Breast epithelium (tissue), 4 donors: ENCODE results near the gene UCHL1. TPM values are rescaled to one million over a fixed set of nuclear protein-coding genes. Genes with fewer than 3 reads are reported as not detected.

ENCODE experiments used
- DNase-seq, 2 donors: peaks; one replicate each; pipeline ENCODE4 v3.0.0-alpha.2; 2019; ENCODE audit warnings: low spot score in 2 of 2
- H3K27ac ChIP-seq, 2 donors: fragments of 200-600 bp; sonication (generic) in 1 of 2; one replicate each; pipeline ENCODE4 v1.5.1; 2016 to 2019; ENCODE audit warnings: mild to moderate bottlenecking in 1 of 2
- H3K27me3 ChIP-seq, 2 donors: fragments of 200-600 bp; sonication (generic) in 1 of 2; one replicate each; pipeline versions ENCODE4 v1.5.1 to v1.6.0; 2017 to 2019; ENCODE audit warnings: control low read depth in 1 of 2, mild to moderate bottlenecking in 1 of 2
- H3K36me3 ChIP-seq: fragments of 200-600 bp; one replicate; pipeline ENCODE4 v1.5.1; 2019
- H3K4me1 ChIP-seq, 2 donors: fragments of 200-600 bp; sonication (generic); one replicate each; pipeline ENCODE4 v1.5.1; 2016 to 2019; ENCODE audit warnings: control low read depth in 1 of 2
- H3K4me3 ChIP-seq, 3 donors: fragments of 200-600 bp; sonication (generic); 1 replicate in 2 of 3; 2 replicates in 1 of 3; pipeline ENCODE4 v1.5.1; 2016 to 2019; ENCODE audit warnings: mild to moderate bottlenecking in 3 of 3, moderate library complexity in 2 of 3
- H3K9me3 ChIP-seq, 2 donors: fragments of 200-600 bp; sonication (generic) in 1 of 2; one replicate each; pipeline ENCODE4 v1.5.1; 2016 to 2019; ENCODE audit warnings: control low read depth in 1 of 2
- CTCF ChIP-seq, 3 donors: fragments of 450-650 bp; IDR thresholded peaks; one replicate each; pipeline ENCODE4 v1.5.1; 2016 to 2017; ENCODE audit warnings: antibody characterized with exemption in 3 of 3, mild to moderate bottlenecking in 3 of 3, moderate library complexity in 3 of 3
- POLR2A ChIP-seq: fragments of 450-650 bp; IDR thresholded peaks from one replicate; pipeline ENCODE4 v1.6.1; 2016; ENCODE audit warnings: antibody characterized with exemption, mild to moderate bottlenecking, moderate library complexity
- POLR2AphosphoS5 ChIP-seq, 3 donors: sonication (generic); formaldehyde crosslinking; IDR thresholded peaks; one replicate each; pipeline ENCODE4 v1.6.1; 2017; ENCODE audit warnings: antibody characterized with exemption in 3 of 3
- intact Hi-C: fragments of 100-400 bp; cut with DNase I; formaldehyde crosslinking; loops from one replicate; pipeline ENCODE4 v1.15.1; 2023; ENCODE audit warnings: low total_unique reads
- total RNA-seq, 3 donors: library from RNA; depleted of rRNA; stranded (reverse); fragments of >200 nt; gene quantifications; one replicate each; pipeline ENCODE4 v1.1.0, GENCODE V29; 2016

UCHL1 gene
- total RNA-seq, 3 donors from 2014 or later, result 21.3 to 143 (median 33.1) TPM

DNA sequence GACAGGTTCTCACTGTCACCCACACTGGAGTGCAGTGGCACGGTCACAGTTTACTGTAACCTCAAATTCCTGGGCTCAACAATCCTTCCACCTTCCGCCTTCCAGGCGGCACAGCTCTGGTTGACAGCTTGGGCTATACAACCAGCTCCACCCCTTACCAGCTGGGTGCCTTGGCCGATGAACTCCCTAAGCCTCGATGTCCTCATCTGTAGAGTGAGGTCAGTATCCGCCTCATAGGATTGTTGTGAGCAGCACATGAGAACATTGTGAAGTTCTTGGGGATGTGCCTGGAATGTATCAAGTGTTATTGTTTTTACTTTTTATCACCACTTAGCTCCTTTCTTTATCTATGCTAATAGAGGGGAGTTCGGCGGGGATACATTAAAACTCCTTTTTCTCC is 23.3 kb downstream of the UCHL1 start:
- no peak for DNase-seq
- intact Hi-C loops, result loop anchor here (10.0 kb wide), 2 partner anchors 215 to 365 kb away; no protein-coding TSS in a partner anchor
- Histone ChIP-seq H3K27ac (no peak overlapping the region), H3K9me3 (no peaks in the 10 kb centered on the region), H3K27me3 (no peaks in the 10 kb centered on the region), H3K4me3 (no peak overlapping the region), H3K4me1 (no peaks in the 10 kb centered on the region), H3K36me3 (no peaks in the 10 kb centered on the region)
- TF ChIP-seq CTCF (IDR thresholded peaks at IDR 0.05) (no peak), POLR2A (no peak), POLR2AphosphoS5 (IDR thresholded peaks at IDR 0.05) (no peak)

DNA sequence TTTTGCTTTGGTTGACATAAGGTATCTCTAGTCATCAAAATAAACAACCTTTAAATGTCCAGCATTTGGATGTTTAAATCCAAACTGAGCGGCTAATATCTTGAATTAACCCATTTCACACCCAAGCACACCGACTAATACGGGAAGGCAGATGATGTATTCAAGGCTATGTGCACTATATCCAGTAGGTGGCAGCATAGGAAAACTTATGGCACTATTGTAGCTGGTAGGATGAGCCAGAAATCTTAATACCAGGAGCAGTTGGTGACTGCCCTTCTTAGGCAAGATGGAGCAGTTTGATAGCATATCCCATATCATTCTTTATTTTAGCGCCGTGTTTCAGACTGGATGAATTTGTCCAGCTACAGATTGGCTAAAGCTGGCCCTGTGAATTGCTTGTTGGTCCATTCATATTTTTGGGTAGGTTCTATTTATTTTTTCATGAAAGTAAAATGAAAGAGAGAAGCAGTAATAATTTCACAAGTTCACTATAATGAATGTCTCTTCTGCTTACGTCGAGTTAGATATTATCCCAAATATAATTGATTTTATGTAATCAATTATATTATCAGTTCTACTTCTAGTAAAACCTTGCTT is 24.4 kb downstream of the UCHL1 start:
- Histone ChIP-seq H3K9me3 (no peaks in the 10 kb centered on the region), H3K27me3 (no peaks in the 10 kb centered on the region), H3K27ac (no peak overlapping the region), H3K36me3 (no peaks in the 10 kb centered on the region), H3K4me1 (no peaks in the 10 kb centered on the region), H3K4me3 (no peak overlapping the region)
- intact Hi-C loops, result loop anchor here (10.0 kb wide), 2 partner anchors 214 to 364 kb away; no protein-coding TSS in a partner anchor
- DNase-seq, result peak in 1 of 2 donors; percentile 25
- TF ChIP-seq POLR2AphosphoS5 (IDR thresholded peaks at IDR 0.05), result peak in 1 of 3 donors; percentile 29
- TF ChIP-seq POLR2A, result no peak
- TF ChIP-seq CTCF (IDR thresholded peaks at IDR 0.05), result peak; percentile 71 to 97 (median 92)

DNA sequence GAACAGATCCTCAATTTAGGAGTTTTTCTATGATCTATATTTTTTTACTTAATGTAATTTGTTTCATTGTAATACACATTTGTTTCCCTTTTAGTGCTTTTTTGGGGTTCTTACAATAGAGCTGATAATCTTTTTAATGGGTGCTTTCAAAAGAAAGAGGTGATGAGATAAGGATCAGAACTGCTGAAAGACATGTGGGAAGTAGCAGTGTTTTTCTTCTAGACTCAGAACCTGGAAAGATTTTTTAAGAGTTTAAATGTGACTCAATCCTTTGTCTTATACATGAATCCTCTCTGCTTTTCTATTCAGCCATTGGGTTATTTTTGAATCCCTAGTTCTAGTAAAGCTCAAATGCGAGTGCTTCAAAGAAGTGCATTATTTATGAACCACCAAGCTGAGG is 25.6 kb downstream of the UCHL1 start:
- no peak for DNase-seq
- intact Hi-C loops, result loop anchor here (10.0 kb wide), 2 partner anchors 212 to 362 kb away; no protein-coding TSS in a partner anchor
- no peaks in the 10 kb centered on the region for H3K27me3 ChIP-seq
- no peak overlapping the region for H3K27ac ChIP-seq
- no peak overlapping the region for H3K4me3 ChIP-seq
- H3K4me1 ChIP-seq, result no peaks in the 10 kb centered on the region
- no peak for TF ChIP-seq CTCF (IDR thresholded peaks at IDR 0.05)
- no peak for TF ChIP-seq POLR2A
- no peak for TF ChIP-seq POLR2AphosphoS5 (IDR thresholded peaks at IDR 0.05)
- H3K36me3 ChIP-seq, result no peaks in the 10 kb centered on the region
- no peaks in the 10 kb centered on the region for H3K9me3 ChIP-seq

- no peak overlapping the region for H3K27ac ChIP-seq
- no peak overlapping the region for H3K4me3 ChIP-seq
Measured at GRCh38 chr4:41285202-41285863, 28.6 kb downstream of the UCHL1 start.

More at GRCh38 chr4:41285202-41285863, 28.6 kb downstream of the UCHL1 start:
- no peak for DNase-seq
- intact Hi-C loops, result loop anchor here (10.0 kb wide), 2 partner anchors 209 to 359 kb away; no protein-coding TSS in a partner anchor
- no peaks in the 10 kb centered on the region for H3K4me1 ChIP-seq
- no peaks in the 10 kb centered on the region for H3K9me3 ChIP-seq
- TF ChIP-seq CTCF (IDR thresholded peaks at IDR 0.05) (no peak), POLR2AphosphoS5 (IDR thresholded peaks at IDR 0.05) (no peak), POLR2A (no peak)
- no peaks in the 10 kb centered on the region for H3K27me3 ChIP-seq
- no peaks in the 10 kb centered on the region for H3K36me3 ChIP-seq
